ENCODE data around the gene CERS6.

DNA sequence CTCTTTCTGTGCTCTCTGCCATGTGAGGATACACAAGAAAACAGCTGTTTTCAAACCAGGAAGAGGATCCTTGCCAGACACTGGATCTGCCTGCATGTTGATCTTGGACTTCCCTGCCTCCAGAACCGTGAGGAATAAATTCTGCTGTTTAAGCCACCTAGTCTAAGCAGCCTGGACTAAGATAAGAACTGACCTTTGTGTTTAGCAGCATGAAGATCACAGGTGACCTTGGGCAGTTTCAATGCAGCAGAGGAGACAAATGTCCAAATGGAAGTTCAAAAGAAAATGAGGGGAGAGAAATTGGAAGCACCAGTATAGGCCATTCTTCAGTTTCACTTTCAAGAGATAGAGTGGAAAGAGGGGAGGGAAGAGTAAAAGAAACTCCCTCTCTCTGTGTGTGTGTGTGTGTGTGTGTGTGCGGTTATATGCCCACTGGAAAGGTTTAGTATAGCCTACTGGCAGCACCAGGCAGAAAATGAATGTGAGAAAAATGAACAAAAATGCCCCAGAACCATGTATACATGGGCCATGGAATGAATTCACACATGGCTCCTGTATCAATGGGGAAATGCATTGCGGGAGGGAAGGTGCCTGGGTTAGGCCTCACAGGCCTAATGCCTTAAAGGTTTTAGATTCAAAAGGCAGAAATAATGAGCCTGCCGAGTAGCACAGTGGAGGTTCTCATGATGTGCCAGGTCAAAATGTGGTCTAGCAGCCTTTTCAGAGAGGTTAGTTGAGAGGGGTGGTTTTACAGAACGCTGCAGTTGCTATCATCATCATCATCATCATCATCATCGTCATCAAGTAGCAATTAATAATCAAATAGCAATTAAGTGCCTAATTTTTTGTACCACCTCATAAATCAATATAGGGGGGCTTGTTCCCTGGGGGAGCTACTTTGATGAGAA is 1.1 kb upstream of the CERS6 start:
- TF ChIP-seq, protein P1, sequence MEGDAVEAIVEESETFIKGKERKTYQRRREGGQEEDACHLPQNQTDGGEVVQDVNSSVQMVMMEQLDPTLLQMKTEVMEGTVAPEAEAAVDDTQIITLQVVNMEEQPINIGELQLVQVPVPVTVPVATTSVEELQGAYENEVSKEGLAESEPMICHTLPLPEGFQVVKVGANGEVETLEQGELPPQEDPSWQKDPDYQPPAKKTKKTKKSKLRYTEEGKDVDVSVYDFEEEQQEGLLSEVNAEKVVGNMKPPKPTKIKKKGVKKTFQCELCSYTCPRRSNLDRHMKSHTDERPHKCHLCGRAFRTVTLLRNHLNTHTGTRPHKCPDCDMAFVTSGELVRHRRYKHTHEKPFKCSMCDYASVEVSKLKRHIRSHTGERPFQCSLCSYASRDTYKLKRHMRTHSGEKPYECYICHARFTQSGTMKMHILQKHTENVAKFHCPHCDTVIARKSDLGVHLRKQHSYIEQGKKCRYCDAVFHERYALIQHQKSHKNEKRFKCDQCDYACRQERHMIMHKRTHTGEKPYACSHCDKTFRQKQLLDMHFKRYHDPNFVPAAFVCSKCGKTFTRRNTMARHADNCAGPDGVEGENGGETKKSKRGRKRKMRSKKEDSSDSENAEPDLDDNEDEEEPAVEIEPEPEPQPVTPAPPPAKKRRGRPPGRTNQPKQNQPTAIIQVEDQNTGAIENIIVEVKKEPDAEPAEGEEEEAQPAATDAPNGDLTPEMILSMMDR (IDR thresholded peaks at IDR 0.05), result no peak
- no peak for TF ChIP-seq POLR2A (IDR thresholded peaks at IDR 0.05)
